H1 (cell line): ENCODE results near the gene USP12. TPM values are rescaled to one million over a fixed set of nuclear protein-coding genes. Genes with fewer than 3 reads are reported as not detected.

Experiments
- CTCF ChIA-PET: fragments of 300-600 bp; sonication (Branson Sonifier 250); formaldehyde crosslinking; loops from one replicate; lab custom pipeline; 2021; ENCODE audit not compliant: partially characterized antibody; lab: Charles Lee
- POLR2A ChIA-PET: fragments of 300-600 bp; sonication (Branson Sonifier 250); formaldehyde crosslinking; loops from one replicate; lab custom pipeline; 2021; ENCODE audit warnings: inconsistent platforms; ENCODE audit not compliant: partially characterized antibody; lab: Charles Lee
- DNase-seq, 2 experiments: peaks; one replicate each; pipeline versions ENCODE4 v3.0.0 to v3.0.0-alpha.2; 2010 to 2022; ENCODE audit warnings: low spot score in 2 of 2, low read depth in 1 of 2, mixed read lengths in 1 of 2
- FAIRE-seq: peaks from 2 replicates; lab custom pipeline; 2011; peaks lifted over from hg19 to GRCh38; lab: Jason Lieb, UNC
- H2AFZ ChIP-seq: 2 replicates; pipeline ENCODE4 v1.8.1; 2012; ENCODE audit warnings: low read length, inconsistent platforms
- H2AK5ac ChIP-seq: 2 replicates; pipeline ENCODE4 v1.6.1; 2013; ENCODE audit warnings: low read depth, low read length
- H2BK120ac ChIP-seq: replicated peaks from 2 replicates; pipeline ENCODE3; 2013; ENCODE audit warnings: low read depth, low read length, inconsistent platforms
- H2BK12ac ChIP-seq: 2 replicates; pipeline ENCODE4 v1.6.1; 2013; ENCODE audit warnings: low read depth, low read length
- H2BK15ac ChIP-seq: 2 replicates; pipeline ENCODE4 v1.6.1; 2013; ENCODE audit warnings: low read length
- H2BK20ac ChIP-seq: 2 replicates; pipeline ENCODE4 v1.6.1; 2013; ENCODE audit warnings: low read length
- H2BK5ac ChIP-seq: 2 replicates; pipeline ENCODE4 v1.6.1; 2013; ENCODE audit warnings: low read depth, low read length
- H3K14ac ChIP-seq: 2 replicates; pipeline ENCODE4 v1.6.1; 2013; ENCODE audit warnings: inconsistent platforms; ENCODE audit not compliant: insufficient read length
- H3K18ac ChIP-seq: 2 replicates; pipeline ENCODE4 v1.6.1; 2013; ENCODE audit warnings: low read length; ENCODE audit errors: extremely low read depth
- H3K23ac ChIP-seq: 2 replicates; pipeline ENCODE4 v1.6.1; 2013; ENCODE audit warnings: inconsistent platforms; ENCODE audit not compliant: insufficient read length
- H3K23me2 ChIP-seq: 2 replicates; pipeline ENCODE4 v1.6.1; 2013; ENCODE audit warnings: low read depth, low read length
- H3K27ac ChIP-seq: 2 replicates; pipeline ENCODE4 v1.6.1; 2011; ENCODE audit warnings: low read depth, low read length, inconsistent platforms
- H3K27me3 ChIP-seq, 4 experiments: replicated peaks in 1 of 4; 1 replicate in 1 of 4; 2 replicates in 3 of 4; pipeline versions ENCODE4 v1.6.1 to v1.8.1; 2011 to 2013; ENCODE audit warnings: low read length in 3 of 4, mild to moderate bottlenecking in 3 of 4, inconsistent platforms in 2 of 4, mixed read lengths in 2 of 4, moderate library complexity in 1 of 4; ENCODE audit not compliant: control insufficient read depth in 3 of 4, insufficient read depth in 3 of 4; ENCODE audit errors: extremely low read depth in 1 of 4
- H3K36me3 ChIP-seq, 4 experiments: 2 replicates each; pipeline versions ENCODE4 v1.6.1 to v1.8.1; 2011 to 2013; ENCODE audit warnings: mild to moderate bottlenecking in 4 of 4, low read length in 3 of 4, moderate library complexity in 2 of 4, control low read depth in 1 of 4, inconsistent platforms in 1 of 4; ENCODE audit not compliant: insufficient read depth in 4 of 4, control insufficient read depth in 2 of 4
- H3K4ac ChIP-seq: replicated peaks from 2 replicates; pipeline ENCODE3; 2013; ENCODE audit warnings: low read length, low read depth, mixed read lengths, inconsistent platforms; ENCODE audit not compliant: insufficient read length
- H3K4me1 ChIP-seq, 4 experiments: replicated peaks in 1 of 4; 1 replicate in 1 of 4; 2 replicates in 3 of 4; pipeline versions ENCODE4 v1.6.1 to v1.8.1; 2011 to 2013; ENCODE audit warnings: low read length in 3 of 4, inconsistent platforms in 2 of 4, mixed read lengths in 1 of 4; ENCODE audit not compliant: insufficient read depth in 4 of 4, control insufficient read depth in 3 of 4
- H3K4me2 ChIP-seq, 2 experiments: 2 replicates each; pipeline versions ENCODE4 v1.6.1 to v1.8.1; 2011 to 2013; ENCODE audit warnings: low read depth in 2 of 2, low read length in 2 of 2, control low read depth in 1 of 2, inconsistent platforms in 1 of 2, mild to moderate bottlenecking in 1 of 2; ENCODE audit not compliant: insufficient read depth in 1 of 2
- H3K4me3 ChIP-seq, 4 experiments: fragments of 200-600, 300-600 bp in 1 of 4; sonication (generic), shearing (Covaris generic), sonication (Bioruptor Twin) in 1 of 4; 2 replicates each; pipeline versions ENCODE4 v1.5.1 to v1.8.1; 2011 to 2016; ENCODE audit warnings: low read length in 4 of 4, low read depth in 3 of 4, control low read depth in 2 of 4, inconsistent platforms in 2 of 4, mild to moderate bottlenecking in 2 of 4, mixed read lengths in 1 of 4, moderate library complexity in 1 of 4; ENCODE audit not compliant: insufficient read depth in 2 of 4; ENCODE audit errors: extremely low read depth in 1 of 4
- H3K56ac ChIP-seq: replicated peaks from 2 replicates; pipeline ENCODE3; 2013; ENCODE audit warnings: low read depth, mild to moderate bottlenecking, mixed read lengths, low read length, inconsistent platforms; ENCODE audit not compliant: insufficient read length
- H3K79me1 ChIP-seq: 2 replicates; pipeline ENCODE4 v1.6.1; 2013; ENCODE audit warnings: low read depth, low read length, control low read depth
- H3K79me2 ChIP-seq, 2 experiments: 2 replicates each; pipeline versions ENCODE4 v1.6.1 to v1.8.1; 2012 to 2013; ENCODE audit warnings: low read length in 2 of 2, mild to moderate bottlenecking in 2 of 2, inconsistent platforms in 1 of 2; ENCODE audit not compliant: insufficient read depth in 2 of 2, control insufficient read depth in 1 of 2
- H3K9ac ChIP-seq, 4 experiments: replicated peaks in 1 of 4; 1 replicate in 1 of 4; 2 replicates in 3 of 4; pipeline versions ENCODE4 v1.6.1 to v1.8.1; 2011 to 2013; ENCODE audit warnings: low read depth in 3 of 4, low read length in 3 of 4, control low read depth in 2 of 4, mild to moderate bottlenecking in 2 of 4, moderate library complexity in 2 of 4, inconsistent platforms in 1 of 4; ENCODE audit errors: extremely low read depth in 1 of 4
- H3K9me3 ChIP-seq, 2 experiments: 2 replicates each; pipeline versions ENCODE4 v1.6.1 to v1.8.1; 2012 to 2013; ENCODE audit warnings: mild to moderate bottlenecking in 2 of 2, moderate library complexity in 2 of 2, control low read depth in 1 of 2, inconsistent platforms in 1 of 2, low read depth in 1 of 2, low read length in 1 of 2, mixed read lengths in 1 of 2; ENCODE audit not compliant: insufficient read depth in 2 of 2
- H4K20me1 ChIP-seq, 2 experiments: replicated peaks in 1 of 2; 2 replicates each; pipeline versions ENCODE3 to v1.8.1; 2011 to 2013; ENCODE audit warnings: inconsistent platforms in 2 of 2, low read length in 2 of 2, mild to moderate bottlenecking in 1 of 2; ENCODE audit not compliant: insufficient read depth in 2 of 2, control insufficient read depth in 1 of 2
- H4K5ac ChIP-seq: 2 replicates; pipeline ENCODE4 v1.6.1; 2013; ENCODE audit warnings: low read length, low read depth, mixed read lengths, inconsistent platforms; ENCODE audit not compliant: insufficient read length
- H4K8ac ChIP-seq: 2 replicates; pipeline ENCODE4 v1.8.0; 2013; ENCODE audit warnings: mild to moderate bottlenecking, moderate library complexity, low read length, inconsistent platforms; ENCODE audit not compliant: insufficient read depth; ENCODE audit errors: extremely low read depth
- H4K91ac ChIP-seq: replicated peaks from 2 replicates; pipeline ENCODE3; 2013; ENCODE audit warnings: low read length, mixed read lengths, inconsistent platforms; ENCODE audit not compliant: insufficient read length
- BACH1 ChIP-seq: IDR thresholded peaks from 2 replicates; pipeline ENCODE4 v1.6.1; 2012; ENCODE audit warnings: low read length, improper control_type of control experiment
- BRCA1 ChIP-seq: IDR thresholded peaks from 2 replicates; pipeline ENCODE4 v1.6.1; 2012; ENCODE audit warnings: low read depth, low read length, improper control_type of control experiment
- CBX8 ChIP-seq: fragments of 300-800, 300-1000 bp; sonication (generic); IDR thresholded peaks from 2 replicates; pipeline ENCODE4 v1.7.1; 2016; ENCODE audit warnings: low read depth, low read length, borderline replicate concordance
- CHD2 ChIP-seq: IDR thresholded peaks from 2 replicates; pipeline ENCODE4 v1.6.1; 2012; ENCODE audit warnings: low read length, improper control_type of control experiment
- E2F6 ChIP-seq: IDR thresholded peaks from 2 replicates; pipeline ENCODE4 v1.6.1; 2012; ENCODE audit warnings: inconsistent platforms
- GABPA ChIP-seq: IDR thresholded peaks from 2 replicates; pipeline ENCODE4 v1.6.1; 2011; ENCODE audit warnings: mild to moderate bottlenecking, low read length, moderate library complexity, borderline replicate concordance; ENCODE audit not compliant: insufficient read depth
- PHF8 ChIP-seq: fragments of 200-600 bp; sonication (generic); conservative IDR thresholded peaks from 2 replicates; pipeline ENCODE4 v1.7.1; 2012; ENCODE audit warnings: low read depth, mild to moderate bottlenecking, inconsistent platforms, low read length, moderate library complexity
- POLR2AphosphoS5 ChIP-seq: IDR thresholded peaks from 2 replicates; pipeline ENCODE4 v1.6.1; 2011; ENCODE audit warnings: low read depth, low read length
- RNF2 ChIP-seq: fragments of 200-900, 300-1000 bp; sonication (generic); IDR thresholded peaks from 2 replicates; pipeline ENCODE4 v1.7.1; 2016; ENCODE audit warnings: borderline replicate concordance, low read depth, mild to moderate bottlenecking, antibody characterized with exemption, low read length; ENCODE audit not compliant: poor library complexity, severe bottlenecking; ENCODE audit errors: missing control alignments
- TAF1 ChIP-seq: IDR thresholded peaks from 2 replicates; pipeline ENCODE4 v1.6.1; 2011; ENCODE audit warnings: mild to moderate bottlenecking, low read depth, low read length
- WGBS, 2 experiments: shearing (Covaris generic) in 1 of 2; methylation state at CpG; one replicate each; pipeline versions ENCODE4 v1.1.6 to v1.1.7; 2013 to 2015; ENCODE audit warnings: low lambda C conversion rate in 2 of 2, mixed read lengths in 2 of 2, inconsistent platforms in 1 of 2, low coverage in 1 of 2, missing lambda C conversion rate in 1 of 2; ENCODE audit not compliant: insufficient replicate concordance in 2 of 2, insufficient coverage in 1 of 2, insufficient read length in 1 of 2; ENCODE audit errors: extremely low coverage in 1 of 2, missing lambda C conversion rate in 1 of 2; 5-methylcytosine and 5-hydroxymethylcytosine counted together
- polyA plus RNA-seq, 7 experiments: library from polyadenylated mRNA; depleted of rRNA in 3 of 7; stranded (reverse) in 5 of 7; unstranded in 2 of 7; fragments of >200 nt in 5 of 7; fragments of 200-250 nt in 2 of 7; gene quantifications; 1 replicate in 5 of 7; 2 replicates in 1 of 7; 4 replicates in 1 of 7; pipeline versions ENCODE4 v1.2.1 to v1.2.3, GENCODE V29; 2011 to 2013; ENCODE audit warnings: missing spikeins in 2 of 7, mixed read lengths in 2 of 7
- total RNA-seq: library from RNA; stranded (reverse); fragmentation: NEBNext Ultra II Directional; extraction: Animal tissue kit (Norgen Biotek cat#: 25700); gene quantifications from 2 replicates; pipeline ENCODE4 v1.2.1, GENCODE V29; 2021

USP12 gene
- total and polyA plus RNA-seq, 2 of the 8 experiments (the other 6 are each of a cell fraction or from before 2014, with no cell fraction given): 4.0 to 30.0 TPM

GRCh38 chr13:27037571-27037970, 134.0 kb downstream of the USP12 start:
- H3K4ac ChIP-seq: no peak overlapping the region
- H3K4me3 ChIP-seq: no peak overlapping the region
- no peak for TF ChIP-seq RNF2
- TF ChIP-seq POLR2AphosphoS5: no peak
- TF ChIP-seq BRCA1: no peak
- no peak for TF ChIP-seq E2F6
- TF ChIP-seq CBX8: no peak
- no peak for TF ChIP-seq PHF8
- no peak for TF ChIP-seq GABPA
- no peak for TF ChIP-seq TAF1
- TF ChIP-seq CHD2: no peak
- TF ChIP-seq BACH1: no peak
- H2BK5ac ChIP-seq: no peak overlapping the region
- POLR2A ChIA-PET: interaction anchor here (1.0 kb wide), 1 partner anchor 25 kb away, joined by 3 read pairs; no protein-coding TSS in a partner anchor
- H3K9ac ChIP-seq: no peak overlapping the region
- H2AK5ac ChIP-seq: no peak overlapping the region
- H2BK20ac ChIP-seq: no peak overlapping the region
- no peak overlapping the region for H3K18ac ChIP-seq
- no peaks in the 10 kb centered on the region for H3K79me2 ChIP-seq
- H3K9me3 ChIP-seq: no peaks in the 10 kb centered on the region
- H3K56ac ChIP-seq: no peak overlapping the region
- H4K8ac ChIP-seq: no peak overlapping the region
- peaks cover 3 to 9% (median 5%) of the 10 kb centered on the region in 4 experiments for H3K4me1 ChIP-seq
- H4K5ac ChIP-seq: no peak overlapping the region
- no peaks in the 10 kb centered on the region for H3K79me1 ChIP-seq
- no peak overlapping the region for H3K4me2 ChIP-seq
- H3K23me2 ChIP-seq: peaks cover 6% of the 10 kb centered on the region; the same call in 1 of the 2 replicates
- H3K23ac ChIP-seq: no peak overlapping the region
- H3K36me3 ChIP-seq: no peaks in the 10 kb centered on the region
- FAIRE-seq: no peak
- H2BK15ac ChIP-seq: no peak overlapping the region
- DNase-seq: no peak
- peaks cover 0 to 3% (median 0%) of the 10 kb centered on the region in 4 experiments; a peak in 5 of 7 replicates for H3K27me3 ChIP-seq
- no peak overlapping the region for H3K14ac ChIP-seq
- no peak overlapping the region for H2AFZ ChIP-seq
- no peak overlapping the region for H4K91ac ChIP-seq
- H3K27ac ChIP-seq: no peak overlapping the region
- H4K20me1 ChIP-seq: no peaks in the 10 kb centered on the region
- CTCF ChIA-PET: interaction anchor here (1.5 to 2.9 kb wide), 2 partner anchors 28 to 325 kb away, joined by 5 to 13 read pairs; no protein-coding TSS in a partner anchor
- no peak overlapping the region for H2BK120ac ChIP-seq
- WGBS, 2 experiments: 85% methylated on average over 5 of the region's 5 CpGs; no CpG with 5 or more reads in 1 of the 2 experiments
- no peak overlapping the region for H2BK12ac ChIP-seq
